SHP77 (cell line): ENCODE results near the gene DNAJC15.

Experiments used
- DNase-seq, 2 experiments: peaks; one replicate each; lab custom pipeline; 2025; lab: John Stamatoyannopoulos, UW

Gene DNAJC15

GRCh38 chr13:43127103-43127798 is 103.9 kb downstream of the DNAJC15 start:
- DNase-seq = no peak

- DNase-seq = no peak
These were observed 104.4 kb downstream of the DNAJC15 start for GRCh38 chr13:43127827-43128226.

GRCh38 chr13:43128504-43128961 is 105.1 kb downstream of the DNAJC15 start:
- no peak for DNase-seq

GRCh38 chr13:43129066-43129465 is 105.7 kb downstream of the DNAJC15 start:
- DNase-seq = no peak

- no peak for DNase-seq
These were observed 106.2 kb downstream of the DNAJC15 start for GRCh38 chr13:43129511-43130110.

- DNase-seq = no peak
These were observed 108.9 kb downstream of the DNAJC15 start for GRCh38 chr13:43132257-43132656.

- no peak for DNase-seq
These were observed 109.5 kb downstream of the DNAJC15 start for GRCh38 chr13:43132911-43133310.

- no peak for DNase-seq
These were observed 110.4 kb downstream of the DNAJC15 start for GRCh38 chr13:43133792-43134191.

- no peak for DNase-seq
These were observed 111.5 kb downstream of the DNAJC15 start for GRCh38 chr13:43134868-43135267.

- no peak for DNase-seq
These were observed 112.1 kb downstream of the DNAJC15 start for GRCh38 chr13:43135516-43135915.

GRCh38 chr13:43136920-43137575 is 113.7 kb downstream of the DNAJC15 start:
- no peak for DNase-seq

- no peak for DNase-seq
These were observed 115.8 kb downstream of the DNAJC15 start for GRCh38 chr13:43139211-43139610.

GRCh38 chr13:43139921-43140320 is 116.5 kb downstream of the DNAJC15 start:
- DNase-seq = no peak

GRCh38 chr13:43140985-43141384 is 117.6 kb downstream of the DNAJC15 start:
- DNase-seq = no peak

GRCh38 chr13:43141685-43142084 is 118.3 kb downstream of the DNAJC15 start:
- DNase-seq = no peak

GRCh38 chr13:43143591-43143990 is 120.2 kb downstream of the DNAJC15 start:
- DNase-seq = no peak

GRCh38 chr13:43145534-43146196 is 122.3 kb downstream of the DNAJC15 start:
- no peak for DNase-seq

GRCh38 chr13:43146400-43146799 is 123.0 kb downstream of the DNAJC15 start:
- no peak for DNase-seq

GRCh38 chr13:43150369-43151207 is 127.2 kb downstream of the DNAJC15 start:
- DNase-seq = no peak

GRCh38 chr13:43153436-43154090 is 130.2 kb downstream of the DNAJC15 start:
- no peak for DNase-seq

GRCh38 chr13:43154156-43154651 is 130.8 kb downstream of the DNAJC15 start:
- DNase-seq = no peak
